Nucleus accumbens (tissue), 56 donors: ENCODE measurements around the gene DAZAP1.
"Not testable (repeated sequence)": the region's sequence is repeated elsewhere in the genome, so short reads cannot be mapped to it uniquely, and the experiment has no call there.

ENCODE experiments used
- DNase-seq, 56 donors: peaks; one replicate each; lab custom pipeline; 2025; lab: John Stamatoyannopoulos, UW

DAZAP1 gene

GRCh38 chr19:1437609-1438008 lies 30.2 kb downstream of the DAZAP1 start:
- DNase-seq = no peak

DNA sequence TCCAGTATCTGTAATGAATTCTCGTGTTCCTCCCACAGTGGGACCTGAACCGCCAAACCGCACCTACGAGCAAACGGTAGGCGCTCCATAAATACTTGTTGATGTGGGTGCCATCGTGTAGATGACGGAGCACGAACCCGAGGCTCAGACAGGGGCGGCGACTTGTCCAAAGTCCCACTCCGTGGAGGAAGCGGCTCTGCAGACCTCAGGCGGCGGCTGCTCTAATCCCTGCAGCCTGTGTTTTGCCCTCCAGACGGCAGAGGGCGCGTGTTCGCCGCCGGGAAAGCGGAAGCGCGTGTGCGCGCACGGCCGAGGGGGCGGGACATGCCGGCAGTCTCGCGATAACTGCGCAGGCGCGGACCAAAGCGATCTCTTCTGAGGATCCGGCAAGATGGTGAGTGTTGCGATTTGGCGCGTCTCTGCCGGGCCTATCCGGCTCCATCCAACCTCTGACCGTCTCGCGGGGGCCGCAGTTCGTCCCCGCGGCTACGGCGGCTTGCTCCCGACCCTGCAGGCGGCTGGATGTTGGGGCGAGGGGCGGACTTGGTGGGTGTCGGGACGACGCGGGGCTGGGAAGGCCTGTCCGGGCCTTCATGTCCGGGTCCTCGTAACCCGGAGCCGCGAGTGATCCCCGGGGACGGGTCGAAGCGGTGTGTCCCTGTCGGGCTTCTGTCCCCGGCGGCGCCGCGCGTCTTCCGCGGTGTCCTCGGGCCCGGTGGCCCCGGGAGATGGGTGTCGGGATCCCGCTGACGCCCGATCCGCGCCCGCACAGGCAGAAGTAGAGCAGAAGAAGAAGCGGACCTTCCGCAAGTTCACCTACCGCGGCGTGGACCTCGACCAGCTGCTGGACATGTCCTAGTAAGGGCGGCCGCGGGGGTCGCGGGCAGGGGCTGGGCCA lies 30.9 kb downstream of the DAZAP1 start, which contains the start of gene RPS15:
Gene RPS15, plus strand, starts transcription at position 362 of the 898 bp plus-strand sequence. Its CDS starts 30 bp downstream, at position 392.
- peak; percentile 41 to 95 (median 88) for DNase-seq

GRCh38 chr19:1438933-1439354 lies 31.6 kb downstream of the DAZAP1 start:
- no peak for DNase-seq

DNA sequence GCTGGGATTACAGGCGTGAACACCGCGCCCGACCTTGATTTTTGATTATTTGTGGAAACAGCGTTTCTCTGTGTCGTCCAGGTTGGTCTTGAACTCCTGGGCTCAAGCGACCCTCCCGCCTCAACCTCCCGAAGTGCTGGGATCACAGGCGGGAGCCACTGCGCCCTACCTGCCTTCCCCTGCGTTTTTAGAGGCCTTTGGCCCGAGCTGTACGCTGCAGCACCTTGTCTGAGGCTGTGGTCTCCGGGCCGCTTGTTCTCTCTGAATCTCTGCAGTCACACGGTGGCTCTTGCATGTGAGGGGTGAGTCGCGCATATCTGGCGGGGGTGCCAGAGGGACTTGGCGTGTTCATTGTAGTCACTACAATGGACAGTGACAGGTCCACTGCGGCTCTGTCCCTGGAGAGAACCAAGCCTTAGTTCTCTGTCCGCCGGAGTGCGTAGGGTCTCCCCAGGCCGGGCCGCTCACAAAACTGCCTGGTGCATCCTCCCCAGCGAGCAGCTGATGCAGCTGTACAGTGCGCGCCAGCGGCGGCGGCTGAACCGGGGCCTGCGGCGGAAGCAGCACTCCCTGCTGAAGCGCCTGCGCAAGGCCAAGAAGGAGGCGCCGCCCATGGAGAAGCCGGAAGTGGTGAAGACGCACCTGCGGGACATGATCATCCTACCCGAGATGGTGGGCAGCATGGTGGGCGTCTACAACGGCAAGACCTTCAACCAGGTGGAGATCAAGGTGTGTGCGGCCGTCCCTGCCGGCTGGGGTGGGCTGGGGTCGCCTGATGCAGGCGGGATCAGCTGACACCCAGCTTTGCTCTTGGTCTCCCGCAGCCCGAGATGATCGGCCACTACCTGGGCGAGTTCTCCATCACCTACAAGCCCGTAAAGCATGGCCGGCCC lies 32.4 kb downstream of the DAZAP1 start:
- not testable (repeated sequence) for DNase-seq

DNA sequence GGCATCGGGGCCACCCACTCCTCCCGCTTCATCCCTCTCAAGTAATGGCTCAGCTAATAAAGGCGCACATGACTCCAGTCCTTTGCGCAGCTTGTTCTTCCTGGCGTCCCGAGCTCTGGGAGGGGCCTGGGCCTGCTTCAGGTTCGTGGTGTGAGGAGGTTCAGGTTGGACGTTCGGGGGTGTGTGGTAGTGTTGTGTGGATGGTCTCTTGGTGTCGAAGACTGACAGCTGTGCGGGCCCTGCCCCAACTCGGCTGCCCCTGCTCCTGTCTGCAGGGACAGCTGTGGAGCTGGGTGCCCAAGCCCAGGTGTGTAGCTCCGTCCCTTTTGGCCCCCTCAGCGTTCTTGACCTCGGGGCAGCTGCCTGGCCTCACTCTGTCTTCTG lies 33.0 kb downstream of the DAZAP1 start:
- DNase-seq = no peak

DNA sequence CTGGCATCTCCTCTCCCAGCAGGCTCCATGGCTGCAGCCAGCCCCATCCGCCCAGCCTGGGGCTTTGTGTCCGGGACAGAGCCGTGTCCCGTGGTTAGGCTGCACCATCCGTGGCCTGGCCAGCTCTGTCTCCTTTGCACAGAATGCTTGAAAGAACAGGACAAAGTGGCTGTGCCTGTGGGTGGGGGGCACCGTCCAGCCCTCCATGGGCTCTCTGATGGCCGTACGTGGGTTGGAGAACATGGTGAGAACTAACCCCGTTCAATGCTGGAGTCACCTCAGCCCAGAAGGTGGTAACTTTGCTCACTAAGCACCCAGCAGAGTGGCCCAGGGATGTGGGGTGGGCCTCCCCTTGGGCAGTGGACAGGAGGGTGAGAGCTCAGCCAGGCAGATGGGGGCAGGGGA lies 33.6 kb downstream of the DAZAP1 start:
- no peak for DNase-seq

- DNase-seq = no peak
Measured at GRCh38 chr19:1441677-1442438, 34.5 kb downstream of the DAZAP1 start.

DNA sequence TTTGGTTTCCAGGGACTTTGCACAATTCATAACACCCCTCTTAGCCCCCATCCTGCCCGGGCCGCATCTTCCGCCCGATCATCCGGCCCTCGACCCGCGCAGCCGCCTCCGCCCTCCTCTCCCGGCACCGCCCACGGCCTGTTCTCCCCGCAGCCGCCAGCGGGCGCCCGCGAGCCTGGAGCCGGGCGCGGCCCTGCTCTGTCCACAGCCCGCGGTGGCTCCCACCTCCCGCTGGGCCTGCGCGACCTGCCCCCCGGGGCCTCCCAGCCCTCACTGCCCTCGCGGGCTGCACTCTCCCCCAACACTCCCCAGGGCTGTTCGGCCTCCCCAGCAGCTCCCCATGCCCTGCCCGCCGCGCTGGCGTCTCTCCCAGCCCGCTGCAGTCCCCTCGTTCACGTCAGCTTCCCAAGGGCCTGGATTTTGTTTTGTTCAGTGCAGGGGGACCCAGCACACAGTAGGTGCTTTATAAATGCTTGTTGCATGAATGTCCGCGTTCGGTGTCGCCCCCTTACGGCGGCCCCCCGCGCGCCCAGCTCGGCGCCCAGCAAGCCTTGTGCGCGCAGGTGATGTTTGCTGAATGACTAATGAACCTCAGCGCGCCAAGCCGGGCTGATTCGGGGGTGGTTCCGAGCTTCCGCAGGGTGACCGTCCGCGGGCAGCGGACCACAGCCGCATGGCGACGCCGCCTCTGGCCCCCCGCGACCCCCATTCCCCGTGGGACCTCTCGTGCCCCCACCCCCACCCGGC lies 38.0 kb downstream of the DAZAP1 start:
- peak in 48 of 56 donors; percentile 17 to 83 (median 57) for DNase-seq

- peak in 39 of 56 donors; percentile 13 to 80 (median 49) for DNase-seq
Measured at GRCh38 chr19:1445932-1446712, 38.7 kb downstream of the DAZAP1 start.

GRCh38 chr19:1446713-1447481 lies 39.5 kb downstream of the DAZAP1 start:
- DNase-seq = peak in 12 of 56 donors; percentile 8 to 51 (median 28)

DNA sequence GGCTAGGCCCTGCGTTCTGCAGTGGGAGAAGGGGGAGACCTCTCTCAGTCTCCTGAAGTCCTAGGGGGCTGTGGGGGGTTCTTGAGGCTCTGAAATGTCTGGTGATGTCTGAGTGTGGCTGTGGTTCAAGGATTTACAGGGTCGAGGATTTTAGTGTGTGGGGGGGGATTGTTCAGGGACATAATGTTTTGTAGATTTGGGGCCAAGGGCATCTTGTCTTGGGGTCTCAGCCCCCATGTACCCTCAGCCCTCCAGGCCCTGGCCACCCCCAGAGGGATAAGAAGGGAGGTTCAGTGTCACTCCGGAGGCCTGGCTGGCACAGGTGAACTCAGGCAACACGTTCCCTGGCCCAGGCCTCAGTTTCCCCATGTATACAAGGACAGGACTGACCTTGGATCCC lies 40.1 kb downstream of the DAZAP1 start:
- DNase-seq = no peak

DNA sequence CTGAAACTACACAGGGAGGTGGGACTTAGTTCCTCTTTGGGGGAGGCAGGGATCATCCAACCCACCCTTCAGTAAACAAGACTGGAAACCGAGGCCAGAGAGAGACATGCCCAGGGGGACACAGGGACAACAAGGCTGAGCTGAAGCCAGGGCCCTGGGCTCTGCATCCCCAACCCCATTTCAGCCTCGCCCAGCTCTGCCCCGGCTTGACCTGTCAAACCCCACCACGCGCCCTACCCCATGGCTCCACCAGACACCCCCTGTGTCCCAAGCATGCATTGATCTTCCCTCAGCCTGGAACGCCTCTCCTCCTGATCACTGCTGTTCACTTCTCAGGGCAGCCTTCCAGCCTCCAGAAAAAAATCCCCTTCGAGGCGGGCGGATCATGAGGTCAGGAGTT lies 40.6 kb downstream of the DAZAP1 start:
- DNase-seq = no peak

- DNase-seq = peak in 55 of 56 donors; percentile 45 to 93 (median 82)
Measured at GRCh38 chr19:1449467-1450442, 42.4 kb downstream of the DAZAP1 start, which contains the start of gene APC2. TSS of gene APC2 (plus strand) at chr19:1450121. CDS start at chr19:1453002, 2,881 bp downstream.

GRCh38 chr19:1450735-1451731 lies 43.6 kb downstream of the DAZAP1 start:
- DNase-seq = peak in 38 of 56 donors; percentile 24 to 75 (median 54)
